ENCODE results near the gene SYNPO2L.
"Not testable (repeated sequence)": the region's sequence is repeated elsewhere in the genome, so short reads cannot be mapped to it uniquely, and the experiment has no call there.

Gene SYNPO2L

DNA sequence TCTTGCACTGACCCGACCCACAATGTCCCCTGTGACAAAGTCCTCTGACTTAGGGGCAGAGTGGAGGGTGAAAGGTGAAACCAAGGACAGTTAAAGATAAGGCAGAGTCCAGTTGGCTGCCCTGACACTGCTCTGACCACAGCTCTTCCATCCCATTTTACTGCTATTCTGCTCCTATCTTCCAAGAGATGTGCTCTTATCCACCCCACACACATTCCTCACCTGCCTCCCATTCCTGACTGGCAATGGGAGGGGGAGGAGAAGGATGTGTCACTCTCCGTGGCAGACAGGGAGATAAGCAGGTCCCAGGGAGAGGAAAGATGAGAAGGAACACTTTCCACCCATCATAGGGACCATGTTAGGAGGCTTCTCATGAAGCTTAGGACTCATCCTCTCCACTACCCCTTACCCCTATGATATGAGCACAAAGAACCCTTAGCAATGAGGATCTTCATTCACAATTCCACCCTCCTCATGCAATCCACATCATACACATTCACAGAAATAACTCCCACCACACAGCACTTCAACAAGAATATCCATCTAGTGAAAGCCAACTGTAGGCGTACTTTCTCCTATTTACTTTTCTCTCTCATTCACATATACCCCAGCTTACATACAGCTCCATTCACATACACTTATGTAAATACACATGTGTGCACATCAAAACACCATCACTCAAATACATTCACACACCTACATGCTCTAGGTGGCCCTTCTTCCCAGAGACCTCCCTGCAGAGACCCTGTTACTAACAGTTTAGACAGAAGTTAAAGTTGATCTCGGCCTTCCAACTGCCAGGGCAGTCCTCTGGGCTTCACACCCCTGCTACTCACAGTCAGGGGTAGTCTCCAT is 6.6 kb downstream of the SYNPO2L start:
- DNase-seq: peak; percentile 69

DNA sequence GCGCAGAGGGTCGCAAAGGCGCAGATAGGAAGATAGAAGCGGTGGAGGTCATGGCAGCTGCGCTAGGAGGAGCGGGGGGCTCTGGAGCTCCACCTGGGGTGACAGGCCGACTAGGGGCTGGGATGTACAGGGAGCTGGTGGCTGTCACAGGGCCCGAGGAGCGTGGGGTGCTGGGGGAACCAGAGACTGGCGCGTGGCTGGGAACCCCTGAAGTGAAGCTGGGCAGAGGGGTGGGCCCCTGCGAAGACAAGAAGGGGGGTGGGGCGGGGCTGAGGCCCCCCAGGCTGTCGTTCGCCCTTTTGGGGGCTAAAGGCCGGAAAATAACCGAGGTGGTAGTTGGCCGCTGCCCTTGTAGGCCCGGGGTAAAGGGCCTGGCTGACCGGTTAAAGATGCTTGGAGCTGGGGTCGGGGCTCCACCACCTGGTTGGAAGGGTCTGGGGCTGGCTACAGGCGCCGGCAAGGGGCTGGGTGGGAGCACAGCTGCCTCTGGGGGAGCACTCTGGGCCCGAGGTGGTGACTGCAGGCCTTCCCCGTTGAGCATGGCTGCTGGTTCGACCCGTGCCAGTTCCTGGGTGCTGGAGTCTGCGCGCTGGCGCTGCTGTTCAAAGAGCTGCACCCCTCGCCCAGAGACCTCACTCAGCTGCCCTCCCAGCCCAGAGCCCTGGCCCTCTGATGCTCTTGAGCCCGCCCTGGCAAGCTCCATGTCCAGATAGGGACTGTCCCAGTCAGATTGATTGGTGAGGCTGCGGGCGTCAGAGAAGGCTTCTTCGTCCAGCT is 7.8 kb downstream of the SYNPO2L start:
- DNase-seq: no peak

DNA sequence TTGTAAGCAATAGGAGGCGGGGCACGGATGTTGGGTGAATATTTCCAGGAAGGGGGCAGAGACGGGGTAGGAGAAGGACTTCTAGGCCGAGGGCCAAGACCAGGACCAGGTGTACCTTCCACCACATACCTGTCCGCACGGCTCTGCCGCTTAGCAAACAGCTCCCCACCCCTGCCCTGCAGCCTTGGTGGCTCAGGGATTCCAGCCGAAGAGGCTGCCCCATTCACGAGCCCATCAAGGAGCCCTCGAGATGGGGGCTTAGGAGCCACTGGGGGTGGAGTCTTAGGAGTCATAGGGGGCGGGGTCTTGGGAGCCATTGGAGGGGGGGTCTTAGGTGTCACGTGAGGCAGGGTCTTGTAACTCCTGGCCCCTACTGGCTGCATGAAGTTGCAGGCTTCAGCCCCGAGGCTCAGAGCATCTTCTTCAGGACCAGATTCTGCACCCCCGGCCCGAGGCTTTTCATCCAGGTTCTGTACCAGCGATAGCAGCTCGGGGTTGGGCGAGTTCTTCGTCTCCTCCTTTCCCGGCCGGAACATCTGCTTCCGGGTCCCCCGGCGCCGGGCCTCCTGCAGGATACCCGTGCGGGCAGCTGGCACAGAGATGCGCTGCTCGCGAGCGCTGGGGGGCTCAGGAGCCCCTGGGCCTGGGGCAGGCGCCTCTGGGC is 8.5 kb downstream of the SYNPO2L start:
- peak; percentile 55 for DNase-seq

DNA sequence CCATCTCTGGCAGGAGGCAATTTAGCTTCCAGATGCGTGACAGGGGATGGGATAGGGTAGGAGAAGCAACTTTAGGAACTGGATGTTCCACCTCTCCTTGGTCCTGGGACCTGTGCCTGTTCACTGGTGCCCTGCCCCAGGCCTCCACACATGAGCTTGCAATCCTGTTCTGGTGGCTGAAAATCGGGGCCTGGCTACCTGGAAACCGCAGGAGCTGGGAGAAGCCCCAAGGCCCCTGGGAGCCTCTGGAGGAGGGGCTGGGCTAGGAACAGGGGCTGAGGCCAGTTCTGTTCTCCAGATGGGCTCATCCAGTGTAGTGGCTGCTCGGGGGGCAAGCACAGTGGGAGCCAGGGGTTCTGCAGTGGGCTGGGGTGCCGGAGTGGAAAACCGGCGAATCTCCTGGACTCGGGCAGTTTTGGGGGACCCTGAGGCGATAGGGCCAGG is 9.2 kb downstream of the SYNPO2L start:
- DNase-seq: no peak

DNA sequence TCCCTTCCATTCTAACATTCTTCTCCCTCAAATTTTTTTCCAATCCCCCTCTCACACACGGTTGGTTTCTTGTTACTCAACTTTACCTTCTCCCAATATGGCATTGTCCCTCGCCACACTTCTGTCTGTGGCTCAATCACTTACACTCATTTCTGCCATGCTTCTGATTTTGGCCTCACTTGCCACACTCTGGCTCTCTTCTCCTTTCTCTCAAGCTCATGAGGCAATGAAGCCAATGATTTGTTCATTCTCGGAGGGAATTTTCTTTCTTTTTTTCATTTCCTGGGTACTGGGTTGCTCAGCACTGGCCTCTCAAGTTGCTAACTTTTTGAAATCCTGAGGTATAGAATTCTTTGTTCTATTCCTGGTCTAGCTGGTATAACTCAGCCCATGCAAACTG is 10.6 kb downstream of the SYNPO2L start:
- no peak for DNase-seq

DNA sequence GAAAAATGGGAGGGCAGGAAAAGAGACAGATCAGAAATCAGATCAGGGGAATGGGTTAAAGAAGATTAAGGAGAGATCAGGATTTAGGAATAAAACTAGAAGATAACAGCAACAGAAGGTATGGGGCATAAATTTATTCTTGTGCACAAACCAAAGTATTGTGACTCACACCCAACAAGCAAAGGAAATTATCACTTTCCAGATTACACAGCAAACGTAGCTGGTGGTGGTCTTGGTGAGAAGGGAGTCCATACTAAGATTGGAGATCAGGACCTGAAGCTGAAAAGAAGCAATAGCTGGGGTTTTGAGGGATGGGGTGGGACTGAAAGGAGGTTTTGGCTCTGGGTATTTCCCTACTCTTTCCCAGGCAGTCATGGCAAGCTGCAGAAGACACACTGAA is 11.1 kb downstream of the SYNPO2L start:
- no peak for DNase-seq

DNA sequence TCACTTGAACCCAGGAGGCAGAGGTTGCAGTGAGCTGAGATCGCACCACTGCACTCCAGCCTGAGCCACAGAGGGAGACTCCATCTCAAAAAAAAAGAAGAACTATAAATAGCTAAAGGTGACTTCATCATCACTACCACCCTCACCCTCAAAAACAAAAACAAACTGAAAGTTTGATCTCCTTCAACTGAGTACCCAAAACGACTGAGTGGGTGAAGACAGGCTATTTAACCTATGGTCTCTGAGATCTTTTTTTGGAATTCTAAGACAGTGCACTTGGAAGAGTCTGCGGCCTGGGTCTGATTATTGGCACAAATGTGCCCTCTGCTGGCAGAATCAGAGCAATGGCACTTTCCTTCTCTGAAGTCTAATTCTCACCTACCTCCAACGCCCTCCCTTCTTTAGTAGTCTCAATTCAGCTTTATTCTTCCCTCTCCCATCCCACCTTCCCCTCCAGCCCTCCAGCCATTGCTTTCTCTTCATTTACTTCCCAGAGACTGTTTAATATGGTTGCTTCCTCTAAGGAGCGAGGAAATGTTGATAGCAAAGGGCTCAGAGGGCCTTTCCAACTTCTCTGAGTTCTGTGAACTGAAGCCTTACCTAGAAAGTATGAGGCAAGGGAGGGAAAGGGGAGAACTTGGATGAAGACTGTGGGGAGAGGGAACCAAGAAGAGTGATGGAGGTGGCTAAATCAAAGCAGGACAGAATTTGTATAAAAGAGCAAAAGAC is 11.7 kb downstream of the SYNPO2L start:
- peak; percentile 70 for DNase-seq

DNA sequence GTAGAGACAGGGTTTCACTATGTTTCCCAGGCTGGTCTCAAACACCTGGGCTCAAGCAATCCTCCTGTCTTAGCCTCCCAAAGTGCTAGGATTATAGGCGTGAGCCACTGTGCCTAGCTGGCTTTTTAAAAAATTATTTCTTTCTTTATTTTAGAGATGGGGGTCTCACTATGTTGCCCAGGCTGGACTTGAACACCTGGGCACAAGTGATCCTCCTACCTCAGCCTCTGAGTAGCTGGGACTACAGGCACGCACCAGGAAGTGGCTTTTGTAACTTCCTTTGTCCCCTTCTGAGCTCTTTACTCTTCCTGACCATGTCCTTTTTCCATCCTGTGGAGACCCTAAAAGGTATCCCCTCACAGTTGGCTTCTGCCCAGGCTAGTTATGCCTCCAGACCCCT is 12.5 kb downstream of the SYNPO2L start:
- no peak for DNase-seq

DNA sequence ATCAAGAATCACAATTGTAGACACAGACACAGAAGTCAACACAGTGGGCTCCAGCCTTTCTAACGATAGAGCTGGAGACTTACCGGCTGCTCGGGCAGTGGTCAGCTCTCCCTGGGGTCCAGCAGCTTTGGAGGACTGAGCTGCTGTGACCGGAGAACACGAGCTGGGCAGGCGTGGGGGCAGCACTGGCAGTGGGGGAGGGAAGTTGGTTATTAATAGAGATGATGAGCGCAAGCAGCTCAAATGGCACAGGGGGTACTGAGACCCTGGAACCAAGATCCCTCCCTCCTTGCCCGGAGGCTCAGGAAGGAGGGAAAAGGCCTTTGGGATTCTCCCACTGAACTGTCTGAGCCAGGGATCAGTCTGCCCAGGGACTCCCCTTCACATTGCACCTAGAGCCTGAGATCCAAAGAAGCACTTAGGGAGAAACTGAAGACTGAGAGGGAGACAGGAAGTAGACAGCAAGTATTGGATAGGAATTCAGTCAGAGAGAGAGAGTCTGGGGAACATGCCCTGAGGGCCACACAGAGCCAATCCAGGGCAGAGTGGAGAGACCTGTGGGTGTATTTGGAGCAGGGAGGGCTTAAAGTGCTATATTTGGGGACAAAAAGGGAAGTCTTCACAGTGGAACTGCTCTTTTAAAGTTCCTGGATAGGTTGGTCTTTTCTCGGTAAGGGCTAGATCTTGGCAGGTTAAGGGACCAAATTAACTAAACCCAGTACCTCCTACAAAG is 14.3 kb downstream of the SYNPO2L start, which contains the start of gene MYOZ1:
TSS of gene MYOZ1 (minus strand) at position 147 of the 733 bp plus-strand sequence. CDS start 1,457 bp downstream, outside the sequence.
- no peak for DNase-seq

DNA sequence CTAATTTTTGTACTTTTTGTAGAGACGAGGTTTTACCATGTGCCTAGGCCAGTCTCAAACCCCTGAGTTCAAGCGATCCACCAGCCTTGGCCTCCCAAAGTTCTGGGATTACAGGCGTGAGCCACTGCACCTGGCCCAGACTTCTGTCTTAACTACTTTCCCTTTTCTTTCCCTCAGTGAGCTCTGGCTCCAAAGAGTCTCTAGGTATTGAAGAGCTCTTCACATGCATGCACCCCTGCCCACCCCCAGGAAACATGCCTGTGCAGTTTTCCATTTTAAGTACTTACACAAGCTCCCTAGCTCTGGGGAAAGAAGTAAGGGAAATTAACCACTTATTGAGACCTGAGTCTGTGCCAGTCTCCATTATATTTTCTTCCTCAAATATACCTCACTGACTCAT is 16.5 kb downstream of the SYNPO2L start:
- no peak for DNase-seq

DNA sequence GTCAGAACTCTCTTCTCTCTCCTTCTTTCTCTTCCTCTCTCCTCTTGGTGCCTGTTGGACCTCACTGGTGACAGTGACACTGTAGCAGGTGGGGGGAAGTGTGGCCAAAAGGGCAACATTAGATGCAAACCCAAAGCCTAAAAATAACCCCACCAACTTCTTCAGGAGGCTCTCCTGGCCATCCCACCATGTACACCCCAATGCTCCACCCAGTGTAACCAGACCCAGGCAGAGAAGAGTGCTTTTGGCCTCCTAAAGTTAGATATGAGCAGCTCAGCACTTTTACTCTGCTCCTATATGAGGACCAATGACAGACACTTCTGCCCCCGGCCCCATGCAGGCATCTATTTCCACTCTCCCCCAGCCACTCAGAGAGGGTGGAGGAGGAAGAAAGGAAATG is 20.0 kb downstream of the SYNPO2L start:
- no peak for DNase-seq

DNA sequence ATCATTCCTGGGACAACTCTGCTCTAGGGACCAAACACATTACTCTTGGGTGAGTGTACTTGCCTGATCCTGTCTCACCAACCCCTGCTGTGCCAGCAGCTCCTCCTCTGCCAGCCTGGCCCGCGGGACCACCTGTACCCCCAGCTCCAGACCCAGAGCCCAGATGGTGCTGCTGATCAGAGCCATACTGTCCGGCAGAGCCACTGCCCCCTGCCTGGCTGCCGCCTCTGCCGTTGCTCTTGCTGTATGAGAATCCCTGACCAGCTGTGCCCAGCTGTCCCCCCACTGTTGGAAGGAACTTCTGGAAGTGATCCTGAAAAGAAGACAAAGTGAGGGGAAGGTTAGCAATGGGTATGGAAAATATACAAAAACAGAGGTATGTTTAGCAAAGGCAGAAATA is 21.4 kb downstream of the SYNPO2L start:
- DNase-seq: no peak

DNA sequence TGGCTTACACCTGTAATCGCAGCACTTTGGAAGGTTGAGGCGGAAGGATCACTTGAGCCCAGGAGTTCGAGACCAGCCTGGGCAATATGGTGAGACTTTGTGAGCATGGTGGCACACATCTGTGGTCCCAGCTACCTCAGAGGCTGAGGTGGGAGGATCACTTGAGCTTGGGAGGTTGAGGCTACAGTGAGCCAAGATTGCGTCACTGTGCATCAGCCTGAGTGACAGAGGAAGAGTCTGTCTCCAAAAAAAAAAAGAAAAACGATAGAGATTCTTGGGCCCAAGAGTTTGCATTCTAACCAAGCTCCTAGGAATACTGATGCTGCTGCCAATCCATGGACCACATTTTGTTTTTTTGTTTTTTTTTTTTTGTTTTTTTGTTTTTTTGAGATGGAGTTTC is 26.7 kb downstream of the SYNPO2L start:
- no peak for DNase-seq

DNA sequence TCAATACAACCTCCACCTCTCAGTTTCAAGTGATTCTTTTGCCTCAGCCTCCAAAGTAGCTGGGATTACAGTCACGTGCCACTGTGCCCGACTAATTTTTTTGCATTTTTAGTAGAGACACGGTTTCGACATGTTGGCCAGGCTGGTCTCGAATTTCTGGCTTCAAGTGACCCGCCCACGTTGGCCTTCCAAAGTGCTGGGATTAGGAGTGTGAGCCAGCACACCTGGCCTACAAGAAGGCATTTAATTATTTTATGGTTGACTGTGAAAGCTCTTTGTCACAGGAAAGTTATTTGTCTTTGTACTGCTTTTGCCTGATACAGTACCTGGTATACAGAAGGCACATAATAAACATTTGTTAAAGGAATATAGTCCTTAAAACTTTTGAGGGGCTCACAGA is 27.4 kb downstream of the SYNPO2L start:
- DNase-seq: no peak

DNA sequence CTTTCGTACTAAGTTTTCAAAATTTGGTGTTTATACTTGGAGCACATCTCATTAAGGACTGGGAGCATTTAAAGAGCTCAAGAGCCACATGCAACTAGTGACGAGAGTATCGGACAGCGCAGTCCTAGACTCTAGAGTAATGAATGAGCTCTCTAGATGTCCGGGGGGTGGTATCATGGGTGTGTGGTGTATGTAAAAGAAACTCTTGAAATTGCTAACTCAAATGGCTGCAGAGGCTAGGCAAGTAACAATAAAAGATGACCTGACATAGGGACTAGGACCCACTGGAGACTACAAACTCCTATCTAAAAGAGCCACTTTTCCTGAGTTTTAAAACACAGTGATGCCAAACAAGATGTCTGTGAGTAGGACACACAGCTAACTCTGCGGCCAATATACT is 28.5 kb downstream of the SYNPO2L start:
- DNase-seq: no peak

DNA sequence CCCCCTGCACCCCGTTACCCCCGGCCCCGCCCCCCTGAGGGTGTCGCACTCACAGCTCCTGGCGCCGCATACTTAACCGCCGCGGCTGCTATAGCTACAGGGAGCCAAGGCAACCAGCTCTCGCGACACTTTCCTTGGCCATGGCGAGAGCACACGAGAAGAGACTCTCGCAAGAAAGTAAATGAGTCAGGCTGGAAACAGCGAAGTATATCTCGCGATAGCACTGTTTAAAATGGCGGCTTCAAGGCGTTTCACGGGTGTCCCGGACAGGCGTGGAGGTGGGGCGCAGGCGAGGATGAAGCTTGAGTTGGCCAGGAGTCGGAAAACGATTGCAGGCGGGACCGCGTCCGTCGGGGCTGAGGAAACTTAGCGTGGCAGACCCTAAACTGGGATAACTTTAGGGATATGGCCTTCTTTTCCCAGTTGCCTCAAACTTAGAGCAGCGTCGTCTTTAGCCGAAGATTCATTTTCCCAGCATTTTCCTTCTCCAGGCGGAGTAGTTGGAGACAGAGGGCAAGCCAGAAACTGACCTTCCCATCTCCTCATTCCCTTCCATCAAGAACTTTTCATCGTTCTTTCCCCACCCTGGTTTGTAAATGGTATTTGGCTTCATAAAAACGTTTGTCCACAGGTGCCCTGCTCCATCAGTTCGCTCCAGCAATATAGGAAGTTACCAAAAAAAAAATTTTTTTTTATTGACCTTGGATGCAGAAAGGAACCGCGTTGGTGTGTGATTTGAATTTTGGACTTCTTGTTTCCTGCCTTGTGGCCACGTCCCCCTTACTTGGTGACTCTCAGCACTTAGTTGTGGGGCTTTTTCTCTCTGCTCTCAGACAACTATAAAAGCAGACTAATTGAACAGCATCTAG is 29.7 kb downstream of the SYNPO2L start:
- DNase-seq: peak; percentile 98

DNA sequence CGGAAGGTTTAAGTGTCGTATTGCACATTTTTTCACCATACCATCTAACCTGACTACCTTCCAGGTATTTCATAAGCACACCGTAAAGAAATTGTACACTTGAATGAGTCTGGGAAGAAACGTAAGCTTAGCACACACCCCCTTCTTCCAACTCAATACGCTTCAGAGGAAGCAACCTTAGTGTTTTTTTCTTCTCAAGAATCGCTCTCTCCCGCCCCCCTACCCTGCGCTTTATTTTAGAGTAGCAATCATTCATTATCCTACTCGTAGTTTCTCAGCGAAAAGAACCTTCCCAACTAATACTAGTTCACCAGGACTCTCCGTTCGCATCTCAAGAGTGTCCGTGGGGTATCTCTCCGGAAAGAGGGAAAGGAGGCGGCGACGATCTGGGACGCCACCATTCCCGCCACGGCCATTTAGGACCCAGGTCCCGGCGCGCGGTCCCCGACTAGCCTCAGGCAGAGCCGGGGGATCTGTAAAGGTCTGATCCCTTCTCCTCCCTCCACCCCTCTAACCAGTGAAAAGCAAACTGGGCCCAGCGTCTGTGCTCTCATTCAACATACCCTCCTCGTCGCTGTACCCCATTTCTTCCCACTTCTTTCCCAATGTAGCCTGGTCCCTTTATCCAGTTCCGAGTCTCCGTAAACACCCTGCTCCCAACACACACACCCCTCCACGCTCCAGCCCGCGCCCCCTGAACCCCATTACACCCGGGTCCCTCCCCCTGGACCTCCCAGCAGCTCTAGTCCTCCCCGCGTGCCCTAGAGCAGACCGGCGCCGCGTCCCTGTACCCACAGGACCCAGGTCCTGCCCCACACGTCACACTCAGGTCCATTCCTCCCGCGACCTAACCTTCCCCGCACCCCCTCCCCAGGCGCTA is 30.6 kb downstream of the SYNPO2L start:
- DNase-seq: peak; percentile 19

DNA sequence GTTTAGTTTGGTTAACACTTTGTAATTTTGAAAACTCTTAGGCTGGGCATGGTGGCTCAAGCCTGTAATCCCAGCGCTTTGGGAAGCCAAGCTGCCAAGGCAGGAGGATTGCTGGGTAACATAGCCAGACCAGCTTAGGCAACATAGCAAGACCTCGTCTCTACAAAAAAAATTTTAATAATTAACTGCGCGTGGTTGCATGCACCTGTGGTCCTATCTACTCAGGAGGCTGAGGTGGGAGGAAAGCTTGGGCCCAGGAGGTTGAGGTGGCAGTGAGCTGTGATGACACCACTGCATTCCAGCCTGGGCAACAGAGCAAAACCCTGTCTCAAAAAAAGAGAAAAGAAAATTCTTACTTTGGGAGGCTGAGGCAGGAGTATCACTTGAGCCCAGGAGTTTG is 32.8 kb downstream of the SYNPO2L start:
- no peak for DNase-seq

DNA sequence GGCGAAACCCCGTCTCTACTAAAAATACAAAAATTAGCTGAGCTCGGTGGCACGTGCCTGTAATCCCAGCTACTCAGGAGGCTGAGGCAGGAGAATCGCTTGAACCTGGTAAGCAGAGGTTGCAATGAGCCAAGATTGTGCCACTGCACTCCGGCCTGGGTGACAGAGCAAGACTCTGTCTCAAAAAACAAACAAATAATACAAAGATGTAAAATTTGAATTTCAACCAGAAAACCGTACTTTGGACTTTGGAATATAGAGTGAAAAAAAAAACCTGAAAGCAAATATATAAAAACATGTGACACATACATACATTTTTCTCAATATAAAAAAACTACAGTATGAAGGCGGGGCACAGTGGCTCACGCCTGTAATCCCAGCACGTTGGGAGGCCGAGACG is 34.9 kb downstream of the SYNPO2L start:
- DNase-seq: not testable (repeated sequence)

DNA sequence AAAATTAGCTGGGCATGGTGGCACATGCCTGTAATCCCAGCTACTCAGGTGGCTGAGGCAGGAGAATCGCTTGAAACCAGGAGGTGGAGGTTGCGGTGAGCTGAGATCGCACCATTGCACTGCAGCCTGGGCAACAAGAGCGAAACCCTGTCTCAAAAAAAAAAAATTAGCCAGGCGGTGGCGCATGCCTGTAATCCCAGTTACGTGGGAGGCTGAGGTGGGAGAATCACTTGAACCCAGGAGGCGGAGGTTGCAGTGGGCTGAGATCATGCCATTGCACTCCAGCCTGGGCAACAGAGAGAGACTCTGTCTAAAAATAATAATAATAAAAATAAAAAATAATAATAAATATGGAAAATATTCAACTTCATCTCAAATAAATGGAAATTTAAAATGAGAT is 38.7 kb downstream of the SYNPO2L start:
- not testable (repeated sequence) for DNase-seq

All from fibroblast of skin of right biceps (primary cell).